K562 (cell line): Measurements from ENCODE around the gene ANKS4B. TPM values are rescaled to one million over a fixed set of nuclear protein-coding genes. Genes with fewer than 3 reads are reported as not detected.

Experiments used
- ATF7 ChIP-seq: fragments of 450-650 bp; IDR thresholded peaks from 2 replicates; pipeline ENCODE4 v1.7.1; 2014; ENCODE audit warnings: mild to moderate bottlenecking, moderate library complexity
- BCOR ChIP-seq: fragments of 450-650 bp; IDR thresholded peaks from 2 replicates; pipeline ENCODE4 v1.6.1; 2016
- FOS ChIP-seq: IDR thresholded peaks from 3 replicates; pipeline ENCODE4 v1.6.1; 2011; ENCODE audit not compliant: insufficient read length; ENCODE audit errors: extremely low read depth
- MTA1 ChIP-seq: fragments of 450-650 bp; IDR thresholded peaks from 2 replicates; pipeline ENCODE4 v1.6.1; 2017; ENCODE audit warnings: borderline replicate concordance
- NCOA4 ChIP-seq: fragments of 450-650 bp; IDR thresholded peaks from 2 replicates; pipeline ENCODE4 v1.6.1; 2018; ENCODE audit warnings: mild to moderate bottlenecking; ENCODE audit not compliant: partially characterized antibody
- NFXL1 ChIP-seq: fragments of 450-650 bp; formaldehyde crosslinking; IDR thresholded peaks from 2 replicates; pipeline ENCODE4 v1.4.0; 2021; ENCODE audit warnings: mild to moderate bottlenecking
- NONO ChIP-seq, 2 experiments: fragments of 200-400 bp in 1 of 2; fragments of 450-650 bp in 1 of 2; formaldehyde crosslinking in 1 of 2; IDR thresholded peaks; 2 replicates each; pipeline ENCODE4 v1.6.1; 2017; ENCODE audit warnings: low read depth in 2 of 2, mild to moderate bottlenecking in 2 of 2, moderate library complexity in 2 of 2, low read length in 1 of 2
- PCBP1 ChIP-seq: fragments of 200-400 bp; formaldehyde crosslinking; IDR thresholded peaks from 2 replicates; pipeline ENCODE4 v1.6.1; 2018; ENCODE audit warnings: mild to moderate bottlenecking, low read depth, low read length; ENCODE audit not compliant: poor library complexity, severe bottlenecking
- POLR3A ChIP-seq: IDR thresholded peaks from 2 replicates; pipeline ENCODE4 v1.6.1; 2011; ENCODE audit warnings: borderline replicate concordance, mild to moderate bottlenecking, moderate library complexity; ENCODE audit not compliant: insufficient read length, insufficient read depth; ENCODE audit errors: extremely low read depth
- PRPF4 ChIP-seq: fragments of 200-400 bp; formaldehyde crosslinking; IDR thresholded peaks from one replicate; pipeline ENCODE4 v1.6.1; 2017; ENCODE audit warnings: low read length, low read depth, mild to moderate bottlenecking; ENCODE audit not compliant: insufficient read depth, poor library complexity, severe bottlenecking
- YY1 ChIP-seq, 3 experiments: IDR thresholded peaks; 2 replicates each; pipeline ENCODE4 v1.6.1; 2011; ENCODE audit warnings: low read length in 2 of 3, mild to moderate bottlenecking in 2 of 3, moderate library complexity in 2 of 3, borderline replicate concordance in 1 of 3, control low read depth in 1 of 3, low read depth in 1 of 3; ENCODE audit not compliant: insufficient read depth in 3 of 3, insufficient replicate concordance in 2 of 3, control insufficient read depth in 1 of 3, insufficient read length in 1 of 3; ENCODE audit errors: extremely low read depth in 1 of 3
- ZNF263 ChIP-seq: sonication (generic); formaldehyde crosslinking; IDR thresholded peaks from 2 replicates; pipeline ENCODE4 v1.8.0; 2022; ENCODE audit warnings: mild to moderate bottlenecking, missing genetic modification reagents, borderline replicate concordance
- ZNF354B ChIP-seq: fragments of 250-450 bp; sonication (Bioruptor Pico); IDR thresholded peaks from 2 replicates; pipeline ENCODE4 v1.4.0; 2020
- polyA plus RNA-seq, 8 experiments: library from polyadenylated mRNA; depleted of rRNA in 4 of 8; stranded (reverse) in 5 of 8; unstranded in 3 of 8; fragments of >200 nt; fragmentation: Nextera tagmentation in 2 of 8; fragmentation: Illumina TruSeq in 1 of 8; extraction: Ambion mirVana in 2 of 8; extraction: Trizol in 1 of 8; gene quantifications; 2 replicates each; pipeline versions ENCODE4 v1.2.1 to v1.2.3, GENCODE V29; 2011 to 2014; ENCODE audit warnings: inconsistent platforms in 1 of 8, missing spikeins in 1 of 8
- total RNA-seq, 7 experiments: library from RNA; depleted of rRNA in 6 of 7; stranded (reverse); fragments of >200 nt in 6 of 7; fragmentation: Illumina TruSeq in 2 of 7; extraction: Trizol in 2 of 7; gene quantifications; 2 replicates each; pipeline versions ENCODE4 v1.2.1 to v1.2.3, GENCODE V29; 2011 to 2021; ENCODE audit warnings: low replicate concordance in 1 of 7
- TF ChIP-seq, protein P1 (sequence below): fragments of 450-650 bp; formaldehyde crosslinking; IDR thresholded peaks from 2 replicates; pipeline ENCODE4 v1.4.0; 2020; ENCODE audit warnings: mild to moderate bottlenecking, moderate library complexity
- TF ChIP-seq, protein P2 (sequence below): sonication (generic); formaldehyde crosslinking; IDR thresholded peaks from 2 replicates; pipeline ENCODE4 v1.8.0; 2022; ENCODE audit warnings: mild to moderate bottlenecking, missing genetic modification reagents
- TF ChIP-seq, protein P3 (sequence below): fragments of 450-650 bp; IDR thresholded peaks from 2 replicates; pipeline ENCODE4 v1.6.1; 2016; ENCODE audit warnings: low read depth, mild to moderate bottlenecking, moderate library complexity
- TF ChIP-seq, protein P4 (sequence below): fragments of 450-650 bp; IDR thresholded peaks from 2 replicates; pipeline ENCODE4 v1.6.1; 2018; ENCODE audit not compliant: partially characterized antibody

Gene ANKS4B
- total and polyA plus RNA-seq, 9 of the 15 experiments (the other 6 are each of a cell fraction or from before 2014, with no cell fraction given), result not detected

DNA sequence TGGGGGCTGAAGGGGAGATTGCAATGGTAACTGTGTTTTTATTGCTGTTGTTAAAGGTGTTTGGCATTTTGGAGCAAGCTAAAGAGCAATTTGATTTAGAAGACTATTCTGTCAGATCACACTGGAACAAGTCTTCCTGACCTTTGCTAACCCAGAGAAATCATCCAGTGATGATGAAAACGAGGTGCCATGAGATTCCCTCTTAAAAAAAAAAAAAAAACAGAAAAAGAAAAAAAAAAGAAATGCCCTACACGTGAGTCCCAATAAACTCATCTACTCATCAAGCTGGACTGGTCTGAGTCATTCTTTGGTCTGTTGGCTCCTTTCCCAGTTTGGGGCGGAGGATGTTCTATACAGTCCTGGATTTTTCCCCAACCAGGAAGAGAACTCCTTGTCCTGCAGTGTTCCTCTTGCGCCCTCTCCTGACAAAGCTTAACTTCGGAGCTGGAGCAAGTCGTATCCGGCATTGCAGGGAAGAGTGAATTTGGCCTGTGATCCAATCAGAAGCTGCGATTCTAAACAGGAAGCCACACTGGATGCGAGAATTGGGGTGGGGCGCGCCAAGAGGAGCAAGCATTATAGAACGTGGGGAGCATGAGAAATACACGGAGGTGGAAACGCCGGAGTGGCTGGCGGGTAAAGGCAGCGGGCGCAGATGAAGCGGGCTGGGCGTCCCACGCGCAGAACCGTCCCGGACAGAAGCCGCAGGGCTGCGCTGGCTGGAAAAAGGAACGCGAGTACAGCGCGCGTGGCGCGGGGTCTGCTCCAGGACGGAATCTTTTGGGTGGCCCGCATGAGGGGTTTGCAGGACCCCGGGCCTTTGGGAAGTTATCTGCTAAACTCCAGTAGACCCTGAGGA, 67.0 kb downstream of the ANKS4B start (continued):
- TF ChIP-seq POLR3A (no peak), NCOA4 (no peak), PRPF4 (no peak), ZNF354B (CRISPR knock-in tag) (no peak), ATF7 (peak; percentile 77), FOS (peak; percentile 49), PCBP1 (no peak), BCOR (peak; percentile 76), ZNF263 (no peak), YY1 (IDR thresholded peaks at IDR 0.05; ENCODE audit: borderline replicate concordance in 1 of 3, control insufficient read depth in 1 of 3, extremely low read depth in 1 of 3, insufficient read depth in 3 of 3, insufficient read length in 1 of 3, insufficient replicate concordance in 2 of 3, low read depth in 1 of 3, low read length in 2 of 3) (peak in 1 of 3 experiments; percentile 49), NFXL1 (CRISPR knock-in tag) (no peak), NONO (IDR thresholded peaks at IDR 0.05; ENCODE audit: low read depth in 2 of 2, low read length in 1 of 2) (0 out of 4 replicates have a peak, but pooled peaks of 1 of the 2 experiments have one; percentile 12), MTA1 (peak; percentile 37; the same call in 1 of the 2 replicates)
- TF ChIP-seq, protein P1, sequence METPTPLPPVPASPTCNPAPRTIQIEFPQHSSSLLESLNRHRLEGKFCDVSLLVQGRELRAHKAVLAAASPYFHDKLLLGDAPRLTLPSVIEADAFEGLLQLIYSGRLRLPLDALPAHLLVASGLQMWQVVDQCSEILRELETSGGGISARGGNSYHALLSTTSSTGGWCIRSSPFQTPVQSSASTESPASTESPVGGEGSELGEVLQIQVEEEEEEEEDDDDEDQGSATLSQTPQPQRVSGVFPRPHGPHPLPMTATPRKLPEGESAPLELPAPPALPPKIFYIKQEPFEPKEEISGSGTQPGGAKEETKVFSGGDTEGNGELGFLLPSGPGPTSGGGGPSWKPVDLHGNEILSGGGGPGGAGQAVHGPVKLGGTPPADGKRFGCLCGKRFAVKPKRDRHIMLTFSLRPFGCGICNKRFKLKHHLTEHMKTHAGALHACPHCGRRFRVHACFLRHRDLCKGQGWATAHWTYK (CRISPR knock-in tag), result no peak
- TF ChIP-seq, protein P2, sequence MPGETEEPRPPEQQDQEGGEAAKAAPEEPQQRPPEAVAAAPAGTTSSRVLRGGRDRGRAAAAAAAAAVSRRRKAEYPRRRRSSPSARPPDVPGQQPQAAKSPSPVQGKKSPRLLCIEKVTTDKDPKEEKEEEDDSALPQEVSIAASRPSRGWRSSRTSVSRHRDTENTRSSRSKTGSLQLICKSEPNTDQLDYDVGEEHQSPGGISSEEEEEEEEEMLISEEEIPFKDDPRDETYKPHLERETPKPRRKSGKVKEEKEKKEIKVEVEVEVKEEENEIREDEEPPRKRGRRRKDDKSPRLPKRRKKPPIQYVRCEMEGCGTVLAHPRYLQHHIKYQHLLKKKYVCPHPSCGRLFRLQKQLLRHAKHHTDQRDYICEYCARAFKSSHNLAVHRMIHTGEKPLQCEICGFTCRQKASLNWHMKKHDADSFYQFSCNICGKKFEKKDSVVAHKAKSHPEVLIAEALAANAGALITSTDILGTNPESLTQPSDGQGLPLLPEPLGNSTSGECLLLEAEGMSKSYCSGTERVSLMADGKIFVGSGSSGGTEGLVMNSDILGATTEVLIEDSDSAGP (CRISPR knock-in tag), result no peak
- TF ChIP-seq, protein P3, sequence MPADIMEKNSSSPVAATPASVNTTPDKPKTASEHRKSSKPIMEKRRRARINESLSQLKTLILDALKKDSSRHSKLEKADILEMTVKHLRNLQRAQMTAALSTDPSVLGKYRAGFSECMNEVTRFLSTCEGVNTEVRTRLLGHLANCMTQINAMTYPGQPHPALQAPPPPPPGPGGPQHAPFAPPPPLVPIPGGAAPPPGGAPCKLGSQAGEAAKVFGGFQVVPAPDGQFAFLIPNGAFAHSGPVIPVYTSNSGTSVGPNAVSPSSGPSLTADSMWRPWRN, result no peak; the same call in 1 of the 2 replicates
- TF ChIP-seq, protein P4, sequence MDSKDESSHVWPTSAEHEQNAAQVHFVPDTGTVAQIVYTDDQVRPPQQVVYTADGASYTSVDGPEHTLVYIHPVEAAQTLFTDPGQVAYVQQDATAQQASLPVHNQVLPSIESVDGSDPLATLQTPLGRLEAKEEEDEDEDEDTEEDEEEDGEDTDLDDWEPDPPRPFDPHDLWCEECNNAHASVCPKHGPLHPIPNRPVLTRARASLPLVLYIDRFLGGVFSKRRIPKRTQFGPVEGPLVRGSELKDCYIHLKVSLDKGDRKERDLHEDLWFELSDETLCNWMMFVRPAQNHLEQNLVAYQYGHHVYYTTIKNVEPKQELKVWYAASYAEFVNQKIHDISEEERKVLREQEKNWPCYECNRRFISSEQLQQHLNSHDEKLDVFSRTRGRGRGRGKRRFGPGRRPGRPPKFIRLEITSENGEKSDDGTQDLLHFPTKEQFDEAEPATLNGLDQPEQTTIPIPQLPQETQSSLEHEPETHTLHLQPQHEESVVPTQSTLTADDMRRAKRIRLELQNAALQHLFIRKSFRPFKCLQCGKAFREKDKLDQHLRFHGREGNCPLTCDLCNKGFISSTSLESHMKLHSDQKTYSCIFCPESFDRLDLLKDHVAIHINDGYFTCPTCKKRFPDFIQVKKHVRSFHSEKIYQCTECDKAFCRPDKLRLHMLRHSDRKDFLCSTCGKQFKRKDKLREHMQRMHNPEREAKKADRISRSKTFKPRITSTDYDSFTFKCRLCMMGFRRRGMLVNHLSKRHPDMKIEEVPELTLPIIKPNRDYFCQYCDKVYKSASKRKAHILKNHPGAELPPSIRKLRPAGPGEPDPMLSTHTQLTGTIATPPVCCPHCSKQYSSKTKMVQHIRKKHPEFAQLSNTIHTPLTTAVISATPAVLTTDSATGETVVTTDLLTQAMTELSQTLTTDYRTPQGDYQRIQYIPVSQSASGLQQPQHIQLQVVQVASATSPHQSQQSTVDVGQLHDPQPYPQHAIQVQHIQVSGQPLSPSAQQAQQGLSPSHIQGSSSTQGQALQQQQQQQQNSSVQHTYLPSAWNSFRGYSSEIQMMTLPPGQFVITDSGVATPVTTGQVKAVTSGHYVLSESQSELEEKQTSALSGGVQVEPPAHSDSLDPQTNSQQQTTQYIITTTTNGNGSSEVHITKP, result no peak
